SK-N-SH (cell line): ENCODE results near the gene STARD7.

Experiments used
- ELF1 ChIP-seq: IDR thresholded peaks from 2 replicates; pipeline ENCODE4 v1.4.0; 2012
- EP300 ChIP-seq, 2 experiments: IDR thresholded peaks; 2 replicates each; pipeline versions ENCODE4 v1.4.0 to v1.6.1; 2012; ENCODE audit warnings: borderline replicate concordance in 1 of 2, low read depth in 1 of 2, low read length in 1 of 2
- EZH2phosphoT487 ChIP-seq: fragments of 200-600 bp; sonication (generic); IDR thresholded peaks from 2 replicates; pipeline ENCODE4 v1.6.1; 2017; ENCODE audit warnings: low read depth, mixed run types, mild to moderate bottlenecking, antibody characterized with exemption, moderate library complexity, borderline replicate concordance
- FOXM1 ChIP-seq: IDR thresholded peaks from 2 replicates; pipeline ENCODE4 v1.4.0; 2012; ENCODE audit warnings: low read depth, mild to moderate bottlenecking
- MEF2A ChIP-seq: IDR thresholded peaks from 2 replicates; pipeline ENCODE4 v1.4.0; 2012; ENCODE audit warnings: low read depth, borderline replicate concordance
- NFIC ChIP-seq: IDR thresholded peaks from 2 replicates; pipeline ENCODE4 v1.4.0; 2012; ENCODE audit warnings: borderline replicate concordance
- NRF1 ChIP-seq: IDR thresholded peaks from 2 replicates; pipeline ENCODE4 v1.6.1; 2012; ENCODE audit warnings: low read depth, mild to moderate bottlenecking, low read length
- POLR2AphosphoS5 ChIP-seq: IDR thresholded peaks from 2 replicates; pipeline ENCODE4 v1.6.1; 2012; ENCODE audit warnings: low read depth, low read length
- SIN3A ChIP-seq: IDR thresholded peaks from 2 replicates; pipeline ENCODE4 v1.6.1; 2012; ENCODE audit warnings: low read depth, mild to moderate bottlenecking, low read length, moderate library complexity, borderline replicate concordance
- YY1 ChIP-seq: IDR thresholded peaks from 2 replicates; pipeline ENCODE4 v1.4.0; 2012; ENCODE audit warnings: low read depth, mild to moderate bottlenecking
- TF ChIP-seq, protein P1 (sequence below): fragments of 200-600 bp; sonication (generic); IDR thresholded peaks from 2 replicates; pipeline ENCODE4 v1.6.1; 2017; ENCODE audit warnings: antibody characterized with exemption, mild to moderate bottlenecking, moderate library complexity
- TF ChIP-seq, protein P2 (sequence below): IDR thresholded peaks from 2 replicates; pipeline ENCODE4 v1.4.0; 2012; ENCODE audit warnings: low read depth

DNA sequence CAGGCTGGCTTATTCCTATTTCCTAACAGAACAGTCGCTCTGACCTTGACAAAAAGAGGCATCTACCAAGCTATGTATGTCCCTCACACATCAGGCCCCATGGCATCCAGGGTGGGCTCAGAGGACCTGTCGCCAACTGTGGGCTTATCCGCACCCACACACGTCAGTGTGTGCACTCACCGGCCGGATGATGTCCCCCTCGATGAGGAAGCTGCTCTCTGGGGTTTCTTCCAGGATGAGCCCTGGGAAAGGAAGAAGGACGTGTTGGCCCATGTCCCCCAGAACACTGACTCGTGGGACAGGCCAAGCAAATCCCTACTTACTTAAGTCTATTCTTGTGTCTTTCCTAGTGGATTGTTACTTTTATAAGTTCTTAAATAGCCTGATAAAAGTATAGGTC is 73.5 kb downstream of the STARD7 start:
- TF ChIP-seq NRF1 = no peak
- TF ChIP-seq, protein P1, sequence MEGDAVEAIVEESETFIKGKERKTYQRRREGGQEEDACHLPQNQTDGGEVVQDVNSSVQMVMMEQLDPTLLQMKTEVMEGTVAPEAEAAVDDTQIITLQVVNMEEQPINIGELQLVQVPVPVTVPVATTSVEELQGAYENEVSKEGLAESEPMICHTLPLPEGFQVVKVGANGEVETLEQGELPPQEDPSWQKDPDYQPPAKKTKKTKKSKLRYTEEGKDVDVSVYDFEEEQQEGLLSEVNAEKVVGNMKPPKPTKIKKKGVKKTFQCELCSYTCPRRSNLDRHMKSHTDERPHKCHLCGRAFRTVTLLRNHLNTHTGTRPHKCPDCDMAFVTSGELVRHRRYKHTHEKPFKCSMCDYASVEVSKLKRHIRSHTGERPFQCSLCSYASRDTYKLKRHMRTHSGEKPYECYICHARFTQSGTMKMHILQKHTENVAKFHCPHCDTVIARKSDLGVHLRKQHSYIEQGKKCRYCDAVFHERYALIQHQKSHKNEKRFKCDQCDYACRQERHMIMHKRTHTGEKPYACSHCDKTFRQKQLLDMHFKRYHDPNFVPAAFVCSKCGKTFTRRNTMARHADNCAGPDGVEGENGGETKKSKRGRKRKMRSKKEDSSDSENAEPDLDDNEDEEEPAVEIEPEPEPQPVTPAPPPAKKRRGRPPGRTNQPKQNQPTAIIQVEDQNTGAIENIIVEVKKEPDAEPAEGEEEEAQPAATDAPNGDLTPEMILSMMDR = no peak
- TF ChIP-seq EZH2phosphoT487 = no peak
- TF ChIP-seq FOXM1 = no peak
- TF ChIP-seq ELF1 = no peak
- TF ChIP-seq SIN3A = no peak
- no peak for TF ChIP-seq YY1
- TF ChIP-seq, protein P2, sequence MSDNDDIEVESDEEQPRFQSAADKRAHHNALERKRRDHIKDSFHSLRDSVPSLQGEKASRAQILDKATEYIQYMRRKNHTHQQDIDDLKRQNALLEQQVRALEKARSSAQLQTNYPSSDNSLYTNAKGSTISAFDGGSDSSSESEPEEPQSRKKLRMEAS = no peak
- no peak for TF ChIP-seq EP300 (IDR thresholded peaks at IDR 0.05; ENCODE audit: borderline replicate concordance in 1 of 2, low read depth in 1 of 2, low read length in 1 of 2)
- no peak for TF ChIP-seq MEF2A
- TF ChIP-seq NFIC = no peak
- TF ChIP-seq POLR2AphosphoS5 = no peak
